Right renal cortex interstitium (tissue), 3 donors: ENCODE measurements around the gene MAP3K20. TPM values are rescaled to one million over a fixed set of nuclear protein-coding genes. Genes with fewer than 3 reads are reported as not detected.
"Not testable (repeated sequence)": the region's sequence is repeated elsewhere in the genome, so short reads cannot be mapped to it uniquely, and the experiment has no call there.

ENCODE experiments used
- DNase-seq, 3 donors: peaks; one replicate each; pipeline ENCODE4 v3.0.0-alpha.2; 2013; ENCODE audit warnings: low read depth in 3 of 3, low spot score in 2 of 3
- polyA plus RNA-seq, 3 donors: library from polyadenylated mRNA; unstranded; fragments of 120-200 nt; gene quantifications; one replicate each; pipeline ENCODE4 v1.2.1, GENCODE V29; 2013; ENCODE audit not compliant: insufficient read length in 3 of 3

The MAP3K20 gene
- polyA plus RNA-seq, 3 donors, result 28.1 to 30.0 (median 28.3) TPM

DNA sequence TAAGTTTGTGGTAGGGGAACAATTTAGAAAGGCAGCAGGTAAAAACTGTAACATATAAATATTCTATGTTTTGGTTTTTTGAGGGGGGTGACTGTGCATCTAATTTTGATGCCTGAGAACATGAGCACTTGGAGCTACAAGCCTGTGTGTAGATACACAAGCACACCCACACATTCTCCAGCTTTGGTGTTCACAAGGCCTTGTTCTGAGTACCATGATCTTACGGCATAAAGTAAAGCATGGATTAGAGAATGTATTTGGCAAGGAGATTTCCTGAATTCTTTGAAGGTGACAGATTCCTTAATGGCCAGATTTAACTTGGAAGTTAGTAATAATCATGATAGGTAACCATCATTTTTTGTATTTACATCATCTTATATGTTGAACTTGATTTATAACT is 42.7 kb downstream of the MAP3K20 start:
- DNase-seq, result no peak

DNA sequence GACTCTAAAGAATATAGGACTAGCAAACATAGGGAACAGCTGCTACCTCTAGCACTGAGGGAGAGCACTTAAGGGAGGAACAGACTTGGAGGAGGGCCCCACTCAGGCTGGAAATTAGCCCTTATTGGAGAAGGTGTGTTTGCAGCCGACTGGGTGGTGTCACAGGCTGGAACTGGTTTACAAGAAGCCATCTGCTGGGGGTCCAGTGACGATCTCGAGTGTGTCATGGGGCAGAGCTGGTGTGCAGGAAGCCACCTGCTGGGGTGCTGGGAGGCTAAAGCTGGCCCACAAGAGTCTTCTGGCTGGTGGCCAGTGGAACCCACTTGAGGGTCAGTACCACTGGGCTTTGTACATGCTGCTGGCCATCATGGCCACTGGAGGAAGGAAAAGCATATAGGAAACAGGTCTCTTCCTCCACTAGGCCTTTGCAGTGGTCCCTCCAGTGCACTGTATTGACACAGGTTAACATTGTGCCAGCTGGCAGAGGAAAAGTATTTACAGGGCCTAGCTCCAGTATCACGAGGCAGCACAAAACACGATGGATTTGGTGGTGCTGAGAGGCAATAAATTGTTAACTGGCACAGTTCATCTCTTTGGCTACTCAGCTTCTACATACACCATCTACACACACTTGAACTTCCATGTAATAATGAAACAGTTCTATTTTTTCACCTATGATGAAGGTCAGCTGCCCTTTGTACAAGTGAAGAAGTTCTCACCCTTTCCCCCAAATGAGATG is 43.6 kb downstream of the MAP3K20 start:
- DNase-seq, result no peak

DNA sequence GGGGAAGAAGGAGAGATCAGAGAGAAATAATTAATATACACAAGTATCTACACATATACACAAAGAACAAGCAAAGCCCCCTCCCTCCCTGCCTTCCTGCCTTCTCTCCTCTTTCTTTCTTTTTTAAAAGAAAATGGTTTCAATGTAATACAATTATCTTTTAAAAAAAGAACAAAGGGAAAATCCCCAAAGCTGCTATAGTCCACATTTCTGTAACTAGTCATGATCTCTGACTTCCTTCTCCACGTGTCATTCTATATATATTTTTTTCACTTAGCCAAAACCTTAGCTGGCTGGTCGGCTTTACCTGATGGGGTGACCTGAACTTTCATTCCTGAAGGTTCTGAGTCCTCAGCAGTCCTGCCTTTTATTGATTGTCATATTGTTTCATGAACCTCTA is 44.3 kb downstream of the MAP3K20 start:
- no peak for DNase-seq

DNA sequence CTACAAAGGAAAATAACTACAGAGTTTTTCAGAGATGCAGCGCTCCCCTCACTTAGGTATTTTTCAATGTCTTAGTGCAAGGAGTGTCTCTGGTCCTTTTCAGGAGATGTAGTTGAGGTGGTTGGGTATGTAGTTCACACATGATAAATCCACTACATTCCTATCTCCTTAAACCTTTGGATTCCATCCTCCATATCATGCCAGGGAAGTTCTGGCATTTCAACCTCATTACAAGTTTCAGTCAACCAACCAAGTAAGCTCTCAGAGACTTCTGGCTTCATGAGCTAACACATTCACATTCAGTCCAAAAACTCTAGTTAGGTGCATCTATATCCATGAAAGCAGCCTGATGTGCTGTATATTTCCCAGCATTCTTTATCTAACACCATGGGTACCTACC is 47.3 kb downstream of the MAP3K20 start:
- no peak for DNase-seq

DNA sequence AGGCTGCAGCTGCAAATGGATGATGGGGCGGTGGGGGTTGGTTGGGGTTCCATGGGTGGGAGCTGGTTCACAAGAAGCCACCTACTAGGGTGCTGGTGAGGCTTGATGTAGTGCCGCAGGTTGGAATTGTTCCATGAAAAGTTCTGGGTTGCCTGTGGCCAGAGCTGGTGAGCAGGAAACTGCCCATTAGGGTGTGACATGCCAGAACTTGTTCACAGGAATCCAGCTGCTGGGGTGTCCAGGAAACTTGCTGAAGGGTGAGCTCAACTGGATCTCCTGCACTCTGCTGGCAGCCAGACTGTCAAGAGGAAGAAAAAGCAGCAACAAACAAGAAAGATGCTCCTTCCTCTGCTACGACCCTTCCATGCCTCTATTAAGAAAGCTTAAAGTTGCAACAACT is 48.8 kb downstream of the MAP3K20 start:
- no peak for DNase-seq

DNA sequence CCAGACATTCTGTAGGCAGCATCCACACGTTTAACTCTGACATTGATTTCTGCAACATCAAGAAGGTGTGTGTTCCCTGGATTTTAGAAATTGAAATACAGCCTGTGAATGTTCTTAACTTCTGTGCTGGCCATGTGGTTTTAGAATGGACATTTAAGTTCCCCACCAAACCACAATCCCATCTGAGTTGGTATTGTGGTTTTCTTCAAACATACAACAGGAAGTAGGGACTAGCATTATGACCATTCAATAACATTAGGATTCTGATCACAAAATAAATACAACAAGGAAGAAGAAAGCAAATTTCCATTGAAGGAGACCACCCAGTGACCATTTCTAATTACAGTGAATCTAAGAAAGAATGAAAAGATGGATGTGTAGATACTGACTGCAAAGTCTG is 51.2 kb downstream of the MAP3K20 start:
- DNase-seq, result no peak

DNA sequence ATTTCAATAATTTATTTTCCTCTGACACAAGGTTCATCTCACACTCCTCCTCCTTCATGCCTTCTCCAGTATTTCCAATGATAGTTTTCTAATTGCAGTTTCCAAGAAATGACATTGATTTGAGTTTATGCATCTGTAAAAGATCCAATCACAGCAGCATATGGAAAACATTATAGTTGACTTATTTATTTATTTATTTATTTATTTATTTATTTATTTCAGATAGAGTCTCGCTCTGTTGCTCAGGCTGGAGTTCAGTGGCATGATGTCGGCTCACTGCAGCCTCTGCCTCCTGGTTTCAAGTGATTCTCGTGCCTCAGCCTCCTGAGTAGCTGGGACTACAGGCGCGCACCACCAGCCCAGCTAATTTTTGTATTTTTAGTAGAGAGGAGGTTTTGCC is 52.5 kb downstream of the MAP3K20 start:
- not testable (repeated sequence) for DNase-seq

DNA sequence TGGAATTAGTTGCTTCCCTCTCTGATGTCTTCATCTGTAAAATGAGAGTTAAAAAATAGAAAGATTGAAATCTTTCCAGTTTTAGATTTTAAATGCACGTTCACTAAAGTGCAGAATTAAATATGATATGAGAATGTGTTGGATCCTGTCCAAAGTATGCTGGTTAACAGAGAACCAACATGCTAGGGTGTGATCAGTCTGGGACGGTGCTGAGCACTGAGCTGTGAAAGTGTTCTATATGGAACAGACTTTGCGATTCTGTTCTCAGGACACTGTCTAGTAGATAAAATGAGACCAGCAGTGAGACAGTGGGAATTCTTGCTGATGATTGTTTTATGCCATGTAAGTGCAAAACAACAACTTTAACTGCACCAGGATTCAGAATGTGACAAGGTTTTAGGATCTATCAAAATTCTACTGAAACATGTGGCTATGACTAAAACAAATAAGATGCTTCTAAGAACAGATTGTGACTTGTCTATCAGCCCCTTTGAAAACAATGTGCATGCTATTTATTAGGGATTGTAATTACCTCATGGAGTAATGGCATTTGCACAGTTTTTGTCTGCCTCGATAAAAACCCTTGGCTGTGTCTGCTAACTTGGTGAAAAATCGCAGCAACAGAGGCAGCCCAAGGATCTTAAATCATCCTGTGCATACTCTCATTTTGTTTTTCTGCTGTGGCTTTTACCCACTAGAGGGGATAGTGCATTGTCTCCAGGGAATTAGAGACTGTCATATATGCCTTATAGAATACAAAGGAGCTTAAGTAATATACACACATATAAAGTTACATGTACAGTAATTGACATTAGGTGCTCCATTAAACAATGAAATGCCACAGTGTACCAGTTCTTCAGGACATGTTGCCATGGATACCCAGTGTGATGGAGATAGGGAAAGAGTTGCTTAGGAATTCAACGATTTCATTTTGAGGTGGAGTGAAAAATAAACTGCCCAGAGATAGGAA is 55.1 kb downstream of the MAP3K20 start:
- DNase-seq, result no peak

DNA sequence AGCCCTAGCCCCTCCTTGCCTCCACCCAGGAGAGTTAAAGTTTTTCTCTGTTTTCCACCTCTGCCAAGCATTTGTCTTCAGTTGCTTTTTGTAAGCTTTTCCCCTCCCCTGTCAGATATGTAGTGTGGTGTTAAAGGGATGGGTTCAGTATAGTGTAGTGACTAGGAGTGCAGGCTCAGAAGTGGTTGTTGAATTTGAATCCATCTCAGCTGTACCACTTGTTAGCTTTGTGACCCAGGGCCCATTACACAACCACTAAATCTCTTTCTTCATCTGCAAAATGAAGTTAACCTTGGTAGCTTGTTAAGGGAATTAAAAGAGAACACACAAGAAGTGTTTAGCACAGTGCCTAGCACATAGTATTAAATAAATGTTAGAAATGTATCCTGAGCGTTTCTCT is 56.9 kb downstream of the MAP3K20 start:
- DNase-seq, result no peak

DNA sequence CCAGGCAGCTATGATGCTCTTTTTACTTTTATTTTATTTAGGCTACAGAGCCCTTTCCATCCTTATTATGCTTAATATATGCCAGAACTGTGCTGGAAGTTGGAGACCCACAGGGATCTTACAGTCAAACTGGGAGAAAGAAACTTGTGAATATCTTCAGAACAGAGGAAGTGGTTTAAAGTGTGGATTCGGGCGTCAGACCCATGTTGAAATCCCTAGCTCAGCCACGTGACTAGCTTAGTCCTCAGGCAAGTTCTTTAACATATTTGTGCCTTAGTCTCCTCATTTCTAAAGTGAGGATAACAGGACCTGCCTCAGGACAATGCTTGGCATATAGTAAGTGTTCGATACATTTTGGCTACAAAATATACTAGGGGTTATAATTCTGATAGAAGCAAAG is 59.1 kb downstream of the MAP3K20 start:
- DNase-seq, result no peak

DNA sequence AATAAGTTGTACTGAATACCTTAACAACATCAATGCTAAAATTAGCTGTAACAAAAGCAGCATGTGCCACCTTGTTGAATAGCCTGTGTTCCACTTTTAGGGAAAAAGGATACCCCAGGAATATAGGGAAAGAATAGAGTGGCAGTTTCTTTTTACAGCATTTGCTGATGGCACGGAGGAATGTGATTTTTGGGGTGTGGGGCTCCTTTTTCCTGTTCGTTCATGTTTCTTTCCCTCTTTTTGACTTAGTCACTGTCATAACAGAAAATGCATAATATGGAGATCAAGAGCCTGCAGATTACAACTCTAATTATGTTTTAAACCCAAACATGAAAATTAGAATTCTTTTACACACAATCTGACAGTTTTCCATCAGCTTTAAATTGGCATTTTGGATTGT is 60.4 kb downstream of the MAP3K20 start:
- no peak for DNase-seq

DNA sequence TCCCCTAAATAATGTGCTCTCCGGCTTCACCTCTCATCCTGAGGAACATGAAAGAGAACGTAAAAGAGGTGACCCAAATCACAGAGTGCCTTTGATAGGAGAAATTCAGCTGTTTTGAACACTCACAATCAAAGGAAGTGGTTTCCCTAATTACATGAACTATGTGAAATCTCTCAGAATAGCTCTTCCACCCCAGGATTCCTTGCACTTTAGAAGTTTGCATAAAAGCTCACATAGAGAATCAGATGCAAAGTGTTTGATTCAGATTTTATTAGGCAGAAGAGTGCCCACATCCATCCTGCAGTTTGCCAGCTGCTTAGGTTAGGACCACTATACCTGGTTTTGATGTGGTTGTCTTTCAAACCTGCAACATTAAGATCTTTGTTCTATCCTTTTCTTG is 61.0 kb downstream of the MAP3K20 start:
- DNase-seq, result no peak

DNA sequence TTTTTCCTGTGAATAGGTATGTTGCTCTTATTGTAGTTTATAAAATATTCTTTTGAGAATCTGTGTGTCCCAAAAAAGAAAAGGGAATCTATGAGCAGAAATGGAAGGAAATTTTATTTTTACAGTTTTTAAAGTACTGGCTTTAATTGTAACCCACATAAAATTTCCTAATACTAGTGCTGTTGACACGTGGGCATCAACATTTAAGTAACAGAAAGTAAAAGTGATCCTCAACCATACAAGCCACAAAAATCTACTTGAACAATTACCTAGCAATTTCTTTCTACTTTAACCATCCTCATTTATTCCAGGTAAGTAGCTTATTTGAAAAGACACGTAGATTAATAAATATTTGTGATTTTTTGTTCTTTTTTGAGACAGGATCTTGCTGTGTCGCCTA is 62.0 kb downstream of the MAP3K20 start:
- DNase-seq, result no peak

DNA sequence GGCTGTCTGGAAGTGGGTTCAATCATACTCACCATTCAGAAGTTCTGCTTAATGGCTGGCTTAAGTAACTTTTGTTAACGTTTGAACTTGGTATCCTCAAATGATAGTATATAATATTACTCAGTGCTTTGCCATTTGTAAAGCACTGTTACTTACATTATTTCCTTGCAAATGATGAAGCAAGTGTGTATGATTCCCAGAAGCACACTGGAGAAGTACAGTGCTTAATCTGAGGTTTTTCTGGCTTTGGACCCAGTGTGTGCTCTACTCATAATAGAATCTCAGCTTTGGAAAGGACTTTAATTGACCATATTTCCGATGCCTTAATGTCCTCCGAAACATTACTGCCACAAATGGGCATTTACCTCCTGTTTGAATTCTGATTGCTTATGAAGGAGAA is 63.3 kb downstream of the MAP3K20 start:
- no peak for DNase-seq

DNA sequence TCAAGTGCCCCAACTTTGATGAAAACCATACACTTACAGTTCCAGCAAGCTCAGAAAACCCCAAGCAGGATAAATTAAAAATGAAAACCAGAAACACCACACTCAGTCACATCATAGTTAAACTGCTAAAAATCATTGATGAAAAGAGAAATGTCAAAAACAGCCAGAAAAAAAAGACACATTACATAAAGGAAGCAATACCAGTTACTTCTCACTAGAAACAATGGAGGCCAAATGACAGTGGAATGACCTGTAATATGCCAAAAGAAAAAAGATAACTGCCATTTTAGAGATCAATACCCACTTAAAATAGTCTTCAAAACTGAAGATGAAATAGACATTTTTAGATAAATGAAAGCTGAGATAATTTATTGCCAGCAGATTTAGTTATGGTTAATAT is 66.0 kb downstream of the MAP3K20 start:
- DNase-seq, result no peak

DNA sequence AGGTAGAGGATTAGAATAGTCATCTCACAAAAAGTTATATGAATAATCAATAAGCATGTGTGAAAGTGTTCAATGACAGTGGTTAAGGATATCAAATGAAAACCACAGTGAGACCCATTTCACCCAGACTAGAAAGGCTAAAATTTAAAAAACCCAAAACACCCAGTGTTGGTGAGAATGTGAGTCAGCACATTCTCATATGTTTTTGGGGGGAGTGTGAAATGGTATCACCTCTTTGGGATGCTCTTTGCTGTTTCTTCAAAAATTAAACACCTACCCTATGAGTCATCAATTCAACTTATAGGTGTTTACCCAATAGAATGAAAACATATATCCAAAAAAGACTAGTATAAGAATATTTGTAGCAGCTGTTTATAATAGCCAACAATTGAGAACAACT is 69.8 kb downstream of the MAP3K20 start:
- DNase-seq, result no peak

DNA sequence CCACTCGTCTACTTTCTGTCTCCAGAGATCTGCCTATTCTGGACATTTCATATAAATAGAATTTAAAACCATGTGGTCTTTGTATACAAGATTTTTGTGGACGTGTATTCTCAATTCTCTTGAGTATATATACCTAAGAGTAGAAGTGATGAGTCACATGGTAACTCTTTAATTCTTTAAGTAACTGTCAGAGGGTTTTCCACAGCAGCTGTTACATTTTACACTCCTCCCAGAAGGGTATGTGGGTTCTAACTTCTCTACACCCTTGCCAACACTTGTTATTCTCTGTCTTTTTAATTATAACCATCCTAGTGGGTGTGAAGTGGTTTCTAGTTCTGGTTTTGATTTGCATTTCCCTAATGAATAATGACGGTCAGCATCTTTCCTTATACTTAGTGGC is 70.9 kb downstream of the MAP3K20 start:
- no peak for DNase-seq

DNA sequence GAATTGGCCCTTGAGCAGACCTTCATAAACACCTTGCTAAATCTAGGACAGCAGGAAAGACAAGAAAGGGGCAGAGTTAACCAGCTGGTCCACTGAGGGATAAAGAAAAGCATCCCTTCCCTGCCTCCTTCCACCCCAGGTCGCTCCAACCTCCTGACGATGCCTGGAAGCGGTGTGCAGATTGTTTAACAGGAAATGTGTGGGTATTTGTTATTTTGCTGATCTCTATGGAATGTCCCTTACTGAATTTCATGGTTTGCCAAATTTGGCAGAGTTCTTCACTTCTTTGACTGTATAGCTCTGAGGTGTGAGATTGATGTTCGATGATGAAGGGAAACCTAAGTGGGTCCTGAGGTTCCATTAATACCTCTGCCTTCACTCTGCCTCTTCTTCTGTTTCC is 72.9 kb downstream of the MAP3K20 start:
- DNase-seq, result no peak

DNA sequence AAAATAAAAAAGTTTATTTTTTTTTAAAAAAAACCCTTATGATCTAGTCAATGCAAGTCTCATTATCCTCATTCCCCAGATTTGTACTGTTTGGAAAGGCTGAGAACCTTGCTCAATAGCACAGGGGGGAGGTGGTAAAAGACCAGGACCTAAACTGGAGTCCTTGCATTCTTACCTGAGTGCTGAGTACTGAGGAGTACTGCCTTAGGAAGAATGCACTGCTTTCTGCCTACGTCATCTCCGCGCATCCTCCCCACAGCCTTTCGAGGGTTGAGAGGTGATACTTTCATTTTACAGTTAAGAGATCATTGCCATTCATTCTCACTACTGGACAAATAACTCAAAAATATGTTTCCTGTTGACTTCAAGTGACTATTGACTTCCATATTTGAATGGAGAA is 73.8 kb downstream of the MAP3K20 start:
- no peak for DNase-seq

DNA sequence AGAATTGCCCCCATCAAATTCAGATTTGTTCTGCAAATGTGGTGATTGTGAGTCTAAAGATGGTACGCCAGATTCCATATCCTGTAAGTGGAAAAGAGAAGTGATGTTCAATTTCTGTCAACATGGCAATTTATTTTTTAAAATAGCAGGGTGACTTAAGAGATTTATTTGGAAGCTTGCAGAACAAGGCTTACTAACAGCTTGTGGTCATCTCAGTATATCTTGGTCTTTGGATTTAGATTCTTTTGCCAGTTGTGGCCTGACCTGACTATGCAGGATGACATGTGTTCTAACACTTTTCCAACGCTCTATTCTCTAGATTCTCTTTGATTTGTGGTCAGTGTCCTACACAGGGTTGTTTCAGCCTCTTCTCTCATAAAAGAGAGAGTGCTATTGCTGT is 74.4 kb downstream of the MAP3K20 start:
- DNase-seq, result no peak

DNA sequence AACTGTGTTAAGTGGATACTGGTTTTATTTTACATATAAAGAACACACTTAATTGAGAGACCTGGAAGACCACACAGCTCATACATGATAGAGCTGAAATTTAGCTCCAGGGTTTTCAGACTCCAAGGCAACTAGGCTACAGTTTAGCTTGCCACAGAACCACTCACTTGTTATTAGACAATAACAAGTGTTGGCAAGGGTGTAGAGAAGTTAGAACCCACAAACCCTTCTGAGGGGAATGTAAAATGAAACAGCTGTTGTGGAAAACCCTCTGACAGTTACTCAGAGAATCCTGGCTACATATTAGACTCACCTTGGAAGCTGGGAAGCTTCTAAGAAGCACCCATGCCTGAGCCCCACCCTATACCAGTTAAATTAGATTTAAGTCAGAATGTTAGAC is 75.3 kb downstream of the MAP3K20 start:
- no peak for DNase-seq
